GM18951 (cell line): ENCODE results near the gene TM7SF2.
"Not testable (repeated sequence)": the region's sequence is repeated elsewhere in the genome, so short reads cannot be mapped to it uniquely, and the experiment has no call there.

ENCODE experiments used
- POLR2A ChIP-seq: IDR thresholded peaks from 4 replicates; pipeline ENCODE4 v1.6.1; 2011; ENCODE audit warnings: mild to moderate bottlenecking; ENCODE audit not compliant: insufficient read length, insufficient read depth; ENCODE audit errors: extremely low read depth
- in situ Hi-C: fragments of 300-500 bp; cut with MboI; formaldehyde crosslinking; loops from one replicate; pipeline ENCODE4 v1.12.0; 2022; ENCODE audit warnings: low sequenced_read_pairs, mixed read lengths, inconsistent platforms; ENCODE audit not compliant: unreplicated experiment

TM7SF2 gene

GRCh38 chr11:65132988-65133700 lies 21.5 kb downstream of the TM7SF2 start:
- in situ Hi-C loops: no loop called here
- peak; percentile 68 for TF ChIP-seq POLR2A

DNA sequence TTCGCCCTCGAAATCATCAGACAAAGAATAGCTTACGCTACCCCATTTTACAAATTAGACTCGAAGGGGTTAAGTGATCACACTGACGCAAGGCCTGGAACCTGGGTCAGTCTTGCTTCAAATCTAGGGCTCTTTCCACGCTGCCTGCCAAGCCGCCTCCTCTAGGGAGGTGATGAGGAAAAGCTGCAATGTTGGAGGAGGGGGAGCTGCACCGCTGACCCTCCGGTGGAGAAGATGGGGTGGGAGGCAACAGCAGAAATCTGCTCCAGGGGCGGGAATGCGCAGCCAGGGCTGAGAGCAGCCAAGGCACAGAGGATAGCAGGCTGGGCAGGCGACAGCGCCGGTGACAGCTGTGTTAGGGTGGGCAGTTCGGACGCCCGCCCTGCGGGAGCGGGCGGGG lies 22.1 kb downstream of the TM7SF2 start:
- no peak for TF ChIP-seq POLR2A
- in situ Hi-C loops: no loop called here

GRCh38 chr11:65134240-65134951 lies 22.7 kb downstream of the TM7SF2 start, which contains the start of gene SYVN1:
SYVN1 (minus strand) TSS chr11:65134519; CDS start chr11:65133601, 918 bp downstream.
- in situ Hi-C loops: no loop called here
- peak; percentile 84 for TF ChIP-seq POLR2A

DNA sequence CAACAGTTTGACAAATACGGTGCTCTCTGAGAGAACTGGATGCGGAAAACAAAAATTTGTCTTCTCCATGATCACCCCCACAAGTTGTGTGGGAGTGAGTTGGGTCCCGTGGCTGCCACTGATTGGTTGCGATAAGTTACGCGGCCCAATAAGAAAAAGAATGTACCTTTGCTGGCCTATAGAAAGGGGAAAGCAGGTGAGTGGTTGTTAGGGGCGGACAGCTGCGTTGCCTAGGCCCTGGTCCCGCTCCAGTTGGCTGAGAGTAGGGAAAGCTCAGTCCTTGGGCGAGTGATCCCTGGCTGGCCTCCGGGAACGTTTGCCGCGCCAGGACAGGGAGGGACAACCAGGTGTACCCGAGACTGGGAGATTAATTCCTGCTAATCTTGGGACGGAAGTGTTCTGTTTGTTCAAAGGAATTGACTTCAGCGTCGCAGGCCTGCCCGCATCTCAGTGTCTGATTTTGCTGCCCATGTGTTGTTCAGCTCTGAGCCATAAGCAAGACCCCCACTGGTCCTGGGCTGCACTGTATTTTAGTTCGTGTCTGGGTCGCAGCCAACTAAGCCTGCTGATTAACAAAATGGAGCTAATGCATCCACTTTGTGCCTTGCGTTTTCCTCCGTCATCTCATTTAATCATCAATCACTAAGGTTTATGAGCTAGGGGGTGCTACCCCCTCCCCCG lies 23.4 kb downstream of the TM7SF2 start:
- TF ChIP-seq POLR2A: peak; percentile 73
- in situ Hi-C loops: no loop called here

DNA sequence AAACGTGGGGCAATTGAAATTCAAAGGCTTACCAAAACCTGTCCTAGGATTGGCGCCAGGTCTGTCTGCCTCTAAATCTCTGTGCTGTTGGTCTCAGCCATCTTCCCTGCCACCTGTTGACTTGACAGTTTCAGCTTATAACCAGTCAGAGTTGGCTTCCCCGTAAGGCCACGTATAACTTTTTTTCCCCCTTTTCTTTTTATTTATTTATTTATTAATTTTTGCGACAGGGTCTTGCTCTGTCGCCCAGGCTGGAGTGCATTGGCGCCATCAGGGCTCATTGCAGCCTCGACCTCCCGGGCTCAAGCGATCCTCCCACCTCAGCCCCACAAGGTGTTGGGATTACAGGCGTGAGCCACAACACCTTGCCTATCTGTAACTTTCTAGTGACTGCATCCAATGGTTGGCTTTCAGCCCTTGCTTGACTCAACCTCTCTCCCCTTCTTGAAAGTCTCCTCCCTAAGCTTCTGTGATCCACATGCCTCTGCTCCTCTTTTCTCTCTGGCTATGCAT lies 24.0 kb downstream of the TM7SF2 start:
- no peak for TF ChIP-seq POLR2A
- in situ Hi-C loops: no loop called here

- in situ Hi-C loops: no loop called here
- TF ChIP-seq POLR2A: no peak
Measured at GRCh38 chr11:65136515-65137096, 24.9 kb downstream of the TM7SF2 start.

DNA sequence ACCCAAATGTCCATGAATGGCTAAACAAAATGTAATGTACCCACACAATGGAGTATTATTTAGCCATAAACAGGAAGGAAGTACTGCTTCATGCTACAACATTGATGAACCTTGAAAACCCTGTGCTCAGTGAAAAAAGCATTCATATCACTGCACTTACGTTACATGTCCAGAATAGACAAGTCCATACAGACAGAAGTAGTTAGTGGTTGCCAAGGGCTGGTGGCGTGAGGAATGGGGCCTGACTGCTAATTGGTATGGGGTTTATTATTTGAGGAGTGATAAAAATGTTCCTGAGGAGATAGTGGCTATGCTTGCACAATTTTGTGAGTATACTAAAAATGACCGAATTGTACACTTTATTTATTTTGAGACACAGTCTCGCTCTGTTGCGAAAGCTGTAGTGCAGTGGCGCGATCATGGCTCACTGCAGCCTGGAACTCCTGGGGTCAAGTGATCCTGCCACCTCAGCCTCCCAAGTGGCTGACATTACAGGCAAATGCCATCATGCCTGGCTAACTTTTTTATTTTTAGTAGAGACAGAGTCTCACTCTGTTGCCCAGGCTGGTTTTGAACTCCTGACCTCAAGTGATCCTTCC lies 30.3 kb downstream of the TM7SF2 start:
- TF ChIP-seq POLR2A: no peak
- in situ Hi-C loops: no loop called here

DNA sequence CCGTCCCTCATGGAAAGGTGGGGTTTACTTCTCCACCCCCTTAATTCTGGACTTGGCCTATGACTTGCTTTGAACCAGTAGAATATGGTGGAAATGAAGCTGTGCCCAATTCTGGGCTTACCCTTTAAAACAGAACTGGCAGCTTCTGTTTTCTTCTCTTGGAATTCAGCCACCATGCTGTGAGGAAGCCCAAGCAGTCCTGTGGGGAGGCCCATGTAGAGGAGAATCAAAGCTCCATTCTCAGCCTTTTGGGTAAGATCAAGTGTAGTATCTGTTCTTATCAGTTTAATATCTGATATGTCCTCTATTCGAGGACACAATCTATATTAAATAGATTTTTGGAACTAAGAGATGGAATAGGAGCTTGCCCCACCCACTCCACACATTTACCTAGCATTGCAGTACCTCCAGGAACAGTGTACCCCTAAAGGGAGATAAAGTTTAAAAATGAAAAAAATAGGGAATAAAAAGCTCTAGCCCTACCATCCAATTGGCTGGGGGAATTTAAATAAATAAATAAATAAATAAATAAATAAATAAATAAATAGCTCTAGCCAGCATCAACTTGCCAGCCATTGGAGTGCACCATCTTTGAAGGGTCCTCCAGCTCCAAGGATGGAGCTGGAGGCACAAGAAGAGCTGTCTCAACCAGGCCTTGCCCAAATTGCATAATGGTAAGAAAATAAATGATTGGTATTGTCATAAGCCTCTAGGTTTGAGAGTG lies 35.8 kb downstream of the TM7SF2 start:
- no peak for TF ChIP-seq POLR2A
- in situ Hi-C loops: no loop called here

- in situ Hi-C loops: no loop called here
- TF ChIP-seq POLR2A: no peak
Measured at GRCh38 chr11:65148657-65149056, 37.0 kb downstream of the TM7SF2 start.

DNA sequence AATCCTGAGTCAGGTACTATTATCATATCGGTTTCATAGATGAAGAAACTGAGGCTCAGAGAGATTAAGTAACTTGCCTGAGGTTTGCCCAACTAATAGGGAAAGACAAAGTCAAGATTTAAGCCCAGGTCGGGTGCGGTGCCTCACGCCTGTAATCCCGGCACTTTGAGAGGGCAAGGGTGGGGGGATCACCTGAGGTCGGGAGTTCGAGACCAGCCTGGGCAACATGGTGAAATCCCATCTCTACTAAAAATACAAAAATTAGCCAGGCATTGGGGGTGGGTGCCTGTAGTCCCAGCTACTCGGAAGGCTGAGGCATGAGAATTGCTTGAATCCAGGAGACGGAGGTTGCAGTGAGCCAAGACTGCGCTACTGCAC lies 38.4 kb downstream of the TM7SF2 start:
- in situ Hi-C loops: not testable (repeated sequence)

DNA sequence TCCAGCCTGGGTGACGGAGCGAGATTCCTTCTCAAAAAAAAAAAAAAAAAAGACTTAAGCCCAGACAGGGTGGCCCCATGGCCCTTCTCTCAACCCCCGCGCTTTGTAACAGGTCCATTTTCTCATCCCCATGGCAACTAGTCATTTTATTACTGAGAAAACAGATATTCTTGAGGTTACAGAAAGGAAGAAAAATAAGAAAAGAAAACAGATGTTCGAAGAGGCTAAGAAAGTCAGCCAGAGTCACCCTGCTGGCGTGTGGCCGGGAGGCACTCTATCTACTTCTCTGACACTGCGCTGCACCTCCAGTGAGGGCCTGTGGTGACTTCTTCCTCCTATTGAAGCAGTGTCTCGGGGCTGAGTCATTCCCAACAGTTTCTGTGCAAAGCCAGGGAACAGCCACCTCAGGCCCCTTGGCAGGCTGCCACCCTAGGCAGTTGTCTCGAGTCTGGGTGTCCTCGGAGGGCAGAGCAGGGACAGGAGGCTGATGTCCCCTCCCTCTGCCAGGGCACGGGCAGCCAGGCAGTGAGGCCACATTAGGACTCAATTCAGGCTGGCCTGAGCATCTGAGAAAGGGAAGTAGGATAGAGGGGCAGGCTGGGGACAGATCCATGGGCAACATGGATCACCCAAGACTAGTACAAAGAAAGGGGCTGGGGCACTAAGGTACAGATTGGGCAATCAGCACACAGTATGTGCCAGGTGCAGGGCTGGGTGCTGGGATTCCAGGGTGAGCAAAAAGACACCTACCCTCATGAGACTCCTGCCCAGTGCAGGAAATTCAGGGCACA lies 39.0 kb downstream of the TM7SF2 start:
- no peak for TF ChIP-seq POLR2A
- in situ Hi-C loops: no loop called here
